H7 (cell line): ENCODE measurements around the gene LY6G6C. TPM values are rescaled to one million over a fixed set of nuclear protein-coding genes. Genes with fewer than 3 reads are reported as not detected.

Experiments used
- DNase-seq: peaks from one replicate; pipeline ENCODE4 v3.0.0; 2012
- H3K27me3 ChIP-seq: 2 replicates; pipeline ENCODE4 v1.6.0; 2011; ENCODE audit warnings: mild to moderate bottlenecking, low read length; ENCODE audit not compliant: control insufficient read depth, insufficient read depth
- H3K36me3 ChIP-seq: replicated peaks from 2 replicates; pipeline ENCODE4 v1.5.1; 2011; ENCODE audit warnings: low read length; ENCODE audit not compliant: control insufficient read depth, insufficient read depth
- H3K4me3 ChIP-seq: 2 replicates; pipeline ENCODE4 v1.5.1; 2011; ENCODE audit warnings: low read depth, mild to moderate bottlenecking, control low read depth, low read length, moderate library complexity; ENCODE audit not compliant: insufficient read depth
- total RNA-seq: library from RNA; depleted of rRNA; stranded (reverse); fragments of >200 nt; shearing (Covaris generic); gene quantifications from 2 replicates; pipeline ENCODE4 v1.2.3, GENCODE V29; 2014

The LY6G6C gene
- total RNA-seq, 1 experiment from 2014 or later: not detected

- Histone ChIP-seq H3K27me3 (no peaks in the 10 kb centered on the region), H3K4me3 (peak within 1 kb of the TSS; percentile 86), H3K36me3 (peaks cover 22% of the 10 kb centered on the region)
- peak; percentile 93 for DNase-seq
These were observed 14.6 kb upstream of the LY6G6C start, which contains the start of gene CLIC1 for GRCh38 chr6:31736021-31736767. Gene CLIC1, minus strand, starts transcription at chr6:31736530. Its CDS starts 230 bp downstream, at chr6:31736300.

GRCh38 chr6:31734821-31735406 is 13.4 kb upstream of the LY6G6C start:
- Histone ChIP-seq H3K27me3 (no peaks in the 10 kb centered on the region), H3K36me3 (peaks cover 20% of the 10 kb centered on the region), H3K4me3 (peak overlapping the region; percentile 86)
- peak; percentile 62 for DNase-seq

- no peaks in the 10 kb centered on the region for H3K27me3 ChIP-seq
- peak overlapping the region; percentile 86 for H3K4me3 ChIP-seq
- H3K36me3 ChIP-seq: peaks cover 20% of the 10 kb centered on the region
- peak; percentile 86 for DNase-seq
These were observed 12.8 kb upstream of the LY6G6C start for GRCh38 chr6:31734247-31734820.

- Histone ChIP-seq H3K4me3 (no peak overlapping the region), H3K27me3 (no peaks in the 10 kb centered on the region), H3K36me3 (peaks cover 20% of the 10 kb centered on the region)
- DNase-seq: no peak
These were observed 12.2 kb upstream of the LY6G6C start for GRCh38 chr6:31733734-31734133.

- Histone ChIP-seq H3K4me3 (no peak overlapping the region), H3K27me3 (no peaks in the 10 kb centered on the region), H3K36me3 (peaks cover 27% of the 10 kb centered on the region)
- no peak for DNase-seq
These were observed 10.5 kb upstream of the LY6G6C start for GRCh38 chr6:31732029-31732428.

GRCh38 chr6:31730631-31731086 is 9.1 kb upstream of the LY6G6C start:
- no peaks in the 10 kb centered on the region for H3K27me3 ChIP-seq
- H3K36me3 ChIP-seq: peaks cover 29% of the 10 kb centered on the region
- DNase-seq: no peak
- H3K4me3 ChIP-seq: peak overlapping the region; percentile 19

GRCh38 chr6:31729979-31730630 is 8.6 kb upstream of the LY6G6C start:
- no peaks in the 10 kb centered on the region for H3K27me3 ChIP-seq
- peak overlapping the region; percentile 84 for H3K4me3 ChIP-seq
- peaks cover 29% of the 10 kb centered on the region for H3K36me3 ChIP-seq
- peak; percentile 98 for DNase-seq

GRCh38 chr6:31729515-31729978 is 8.0 kb upstream of the LY6G6C start:
- H3K4me3 ChIP-seq: peak overlapping the region; percentile 84
- H3K36me3 ChIP-seq: peaks cover 29% of the 10 kb centered on the region
- H3K27me3 ChIP-seq: no peaks in the 10 kb centered on the region
- DNase-seq: peak; percentile 95

- Histone ChIP-seq H3K36me3 (peaks cover 27% of the 10 kb centered on the region), H3K27me3 (no peaks in the 10 kb centered on the region), H3K4me3 (peak within 1 kb of the TSS; percentile 84)
- peak; percentile 78 for DNase-seq
These were observed 7.4 kb upstream of the LY6G6C start, which contains the start of gene DDAH2 for GRCh38 chr6:31728767-31729514. Gene DDAH2, minus strand, starts transcription at chr6:31729299. Its CDS starts 138 bp downstream, at chr6:31729161.

- Histone ChIP-seq H3K27me3 (no peaks in the 10 kb centered on the region), H3K4me3 (no peak overlapping the region), H3K36me3 (peaks cover 18% of the 10 kb centered on the region)
- DNase-seq: peak; percentile 63
These were observed 6.4 kb upstream of the LY6G6C start for GRCh38 chr6:31727717-31728671.

- Histone ChIP-seq H3K36me3 (peaks cover 15% of the 10 kb centered on the region), H3K27me3 (no peaks in the 10 kb centered on the region), H3K4me3 (no peak overlapping the region)
- DNase-seq: peak; percentile 22
These were observed 5.6 kb upstream of the LY6G6C start for GRCh38 chr6:31727034-31727716.

- Histone ChIP-seq H3K27me3 (no peaks in the 10 kb centered on the region), H3K4me3 (no peak overlapping the region), H3K36me3 (peaks cover 9% of the 10 kb centered on the region)
- no peak for DNase-seq
These were observed 4.2 kb upstream of the LY6G6C start for GRCh38 chr6:31725502-31726350.
